Caki2 (cell line): ENCODE results near the gene MBP. TPM values are rescaled to one million over a fixed set of nuclear protein-coding genes. Genes with fewer than 3 reads are reported as not detected.

Experiments used
- DNase-seq: peaks from one replicate; pipeline ENCODE4 v3.0.0-alpha.2; 2015; ENCODE audit warnings: low read depth
- in situ Hi-C: cut with HindIII; loops from 2 replicates; pipeline ENCODE4 v1.10.0; 2016; ENCODE audit warnings: low sequenced_read_pairs, low pct_unique_long_range_greater_than_20kb, mixed read lengths
- total RNA-seq: library from RNA; depleted of rRNA; stranded (reverse); fragments of >200 nt; shearing (Covaris generic); gene quantifications from 2 replicates; pipeline ENCODE4 v1.2.3, GENCODE V29; 2014; ENCODE audit warnings: low replicate concordance

MBP gene
- total RNA-seq, 1 experiment from 2014 or later = 14.7 TPM

GRCh38 chr18:77012806-77013541, 119.6 kb downstream of the MBP start:
- no peak for DNase-seq
- in situ Hi-C loops = no loop called here

DNA sequence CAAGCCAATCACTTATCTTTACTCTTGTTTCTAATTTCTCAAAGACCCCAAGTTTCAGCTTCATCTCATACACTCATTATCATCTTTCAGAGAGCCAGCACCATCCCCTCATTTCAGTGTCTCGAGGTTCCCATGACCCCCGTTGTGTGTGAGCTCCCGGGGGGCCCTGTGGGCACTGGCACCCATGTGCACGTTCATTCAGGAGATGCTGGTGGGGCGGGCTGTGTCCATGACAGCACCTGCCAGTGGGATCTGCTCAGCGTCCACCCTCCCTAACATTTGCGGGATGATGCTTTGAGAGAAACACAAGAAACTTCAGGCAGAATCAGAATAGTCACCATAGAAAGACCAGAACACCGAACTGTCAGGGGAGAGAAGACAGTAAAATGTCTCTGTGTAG, 120.5 kb downstream of the MBP start:
- DNase-seq = no peak
- in situ Hi-C loops = no loop called here

DNA sequence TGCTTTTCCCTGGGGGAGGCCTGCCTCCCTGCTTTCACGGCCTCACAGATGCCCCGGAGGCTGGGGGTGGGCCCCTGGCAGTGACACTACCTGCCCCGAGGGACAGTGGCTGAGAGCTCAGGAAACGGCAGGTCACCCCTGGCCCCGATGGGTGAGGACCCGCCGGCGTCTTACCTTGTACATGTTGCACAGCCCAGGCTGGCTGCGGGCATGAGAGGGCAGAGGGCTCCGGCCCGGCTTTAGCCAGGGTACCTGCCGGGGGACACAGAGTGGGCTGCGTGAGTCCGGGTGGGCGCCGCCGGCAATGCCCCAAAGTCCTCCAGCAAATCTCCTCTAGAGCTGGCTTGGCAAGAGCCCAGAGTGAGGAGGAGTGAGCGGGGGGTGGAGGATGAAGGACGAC, 122.9 kb downstream of the MBP start:
- DNase-seq = no peak
- in situ Hi-C loops = no loop called here

DNA sequence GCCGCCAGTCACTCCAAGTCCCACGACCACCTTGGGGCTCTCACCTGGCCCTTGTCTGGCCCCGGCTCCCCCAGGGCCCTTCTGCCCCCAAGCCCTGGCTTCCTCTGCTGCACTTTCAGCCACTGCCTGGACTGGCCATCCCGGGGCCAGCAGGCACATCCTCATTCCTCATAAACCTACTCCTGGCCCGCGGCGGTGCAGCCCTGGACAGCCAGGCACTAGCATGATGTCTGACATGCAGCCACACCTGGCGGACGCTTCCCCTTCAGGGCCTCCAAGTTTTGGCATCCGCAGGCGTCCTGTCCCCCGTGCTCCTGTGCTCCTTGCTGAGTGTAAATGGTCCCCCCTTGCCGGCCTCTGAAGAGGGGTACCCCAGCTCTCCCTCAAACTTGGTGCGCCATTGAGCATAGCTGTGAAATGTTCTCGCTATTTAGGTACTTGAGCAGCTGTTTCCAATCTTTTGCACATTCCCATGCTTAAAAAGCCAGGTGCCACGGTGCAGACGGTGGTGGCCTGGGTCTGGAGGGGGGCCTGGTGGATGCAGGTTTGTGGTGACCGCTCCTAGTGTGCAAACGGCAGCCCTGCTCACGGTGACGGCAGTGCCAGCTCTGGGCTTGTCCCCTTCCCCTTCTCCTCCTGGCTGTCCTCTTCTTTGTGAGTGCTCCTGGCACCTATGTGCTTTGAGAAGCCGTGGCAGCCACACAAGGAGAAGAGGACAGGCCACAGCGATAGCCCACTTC, 123.8 kb downstream of the MBP start:
- no peak for DNase-seq
- in situ Hi-C loops = no loop called here

- in situ Hi-C loops = no loop called here
- no peak for DNase-seq
Observed at GRCh38 chr18:77008006-77008405, 124.6 kb downstream of the MBP start.

DNA sequence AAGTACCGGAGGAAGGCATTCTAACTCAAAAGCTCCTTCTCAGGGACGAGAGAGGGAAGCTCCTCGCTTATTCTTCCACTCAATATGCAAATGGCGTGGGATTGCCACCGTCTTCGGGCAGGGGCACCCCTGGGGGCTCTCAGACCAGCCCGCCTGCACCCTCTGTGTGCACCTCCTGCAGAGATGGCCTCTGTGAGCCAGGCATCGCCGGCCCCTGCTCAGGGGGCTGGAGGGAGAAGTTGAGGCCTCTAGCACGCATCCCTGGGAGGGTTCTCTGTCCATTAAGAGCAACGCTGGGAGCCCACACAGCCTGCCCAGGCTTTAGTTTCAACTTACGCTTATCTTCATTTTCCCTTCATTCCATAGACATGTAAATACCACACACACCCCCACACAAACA, 125.3 kb downstream of the MBP start:
- no peak for DNase-seq
- in situ Hi-C loops = no loop called here

GRCh38 chr18:77006305-77007175, 126.0 kb downstream of the MBP start:
- in situ Hi-C loops = no loop called here
- DNase-seq = no peak

- DNase-seq = no peak
- in situ Hi-C loops = no loop called here
Observed at GRCh38 chr18:77005651-77006195, 126.9 kb downstream of the MBP start.

DNA sequence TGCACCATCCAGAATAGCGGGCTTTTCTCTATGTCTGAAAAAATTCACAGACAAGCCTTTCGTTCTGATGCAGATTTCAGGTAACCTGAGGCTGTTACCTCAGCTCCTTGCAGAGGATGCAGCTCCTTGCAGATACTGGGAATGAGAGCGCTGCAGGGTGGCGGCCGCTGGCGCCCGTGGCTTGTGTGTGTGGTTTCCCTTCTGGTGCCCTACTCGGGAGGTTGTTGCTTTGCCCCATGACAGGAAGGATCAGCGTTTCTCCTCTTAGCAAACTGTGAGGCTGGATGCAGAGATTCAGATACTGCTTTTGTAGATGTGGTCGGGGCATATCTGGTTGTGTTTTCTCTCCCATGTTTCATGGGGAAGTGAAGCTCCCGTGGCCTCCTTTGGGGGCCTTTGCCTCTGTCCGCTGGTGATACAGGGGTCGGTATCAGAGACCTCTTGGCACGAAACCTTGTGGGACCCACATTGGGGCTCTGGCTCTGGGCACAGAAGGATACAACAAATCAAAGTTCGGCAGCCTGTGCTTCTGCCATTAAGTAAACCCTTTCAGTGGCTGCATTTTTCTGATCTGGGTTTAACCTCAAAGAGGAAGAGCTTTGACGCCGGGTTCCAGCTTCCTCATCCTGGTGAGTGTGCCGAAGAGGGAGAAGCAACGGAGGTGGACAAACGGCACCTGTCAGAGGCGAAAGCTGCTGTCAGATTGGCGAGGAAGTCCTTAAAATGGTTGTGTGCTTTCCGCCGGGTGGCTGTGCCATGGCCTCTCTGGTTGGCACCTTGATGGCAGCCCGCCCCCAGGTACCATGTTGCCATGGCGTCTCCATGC, 127.8 kb downstream of the MBP start:
- DNase-seq = no peak
- in situ Hi-C loops = no loop called here

DNA sequence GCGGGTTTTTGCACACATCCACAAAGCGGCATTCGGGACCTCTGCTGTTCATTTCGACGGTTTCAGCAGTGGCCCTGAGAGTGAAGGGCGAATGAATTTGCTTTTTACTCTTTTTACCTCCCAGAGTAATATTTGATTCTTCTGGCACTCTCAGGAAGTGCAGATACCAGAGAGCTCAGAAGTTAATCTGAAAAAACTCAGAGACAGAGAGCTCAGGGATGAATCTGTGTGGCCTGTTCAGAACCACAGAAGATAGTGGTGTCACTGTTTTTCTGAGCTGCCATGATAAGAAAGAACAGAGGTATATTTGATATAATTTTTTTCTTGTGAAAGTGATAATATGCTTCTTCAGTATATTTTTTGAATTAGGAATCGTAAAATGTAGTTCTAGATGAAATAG, 129.3 kb downstream of the MBP start:
- in situ Hi-C loops = no loop called here
- no peak for DNase-seq

- DNase-seq = no peak
- in situ Hi-C loops = no loop called here
Observed at GRCh38 chr18:77002496-77002895, 130.1 kb downstream of the MBP start.

GRCh38 chr18:77001979-77002378, 130.6 kb downstream of the MBP start:
- DNase-seq = no peak
- in situ Hi-C loops = no loop called here

DNA sequence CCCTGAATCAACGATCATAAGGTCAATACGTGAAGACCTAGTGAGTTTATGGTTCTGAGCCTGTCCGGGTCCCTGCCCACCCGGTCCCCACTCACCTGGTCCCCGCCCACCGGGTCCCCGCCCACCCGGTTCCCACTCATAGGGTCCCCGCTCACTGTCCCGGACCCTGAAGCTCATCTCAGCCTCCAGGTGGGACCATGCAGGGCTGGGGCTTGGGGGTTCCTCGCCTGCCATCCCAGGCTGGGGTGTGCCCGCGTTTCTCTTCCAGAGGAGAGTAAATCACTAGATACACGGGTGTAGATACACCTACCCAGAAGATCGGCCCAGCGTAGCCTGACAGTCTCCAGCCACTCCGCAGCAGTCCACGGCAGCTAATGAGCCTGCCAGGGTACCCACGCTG, 131.5 kb downstream of the MBP start:
- no peak for DNase-seq
- in situ Hi-C loops = no loop called here

DNA sequence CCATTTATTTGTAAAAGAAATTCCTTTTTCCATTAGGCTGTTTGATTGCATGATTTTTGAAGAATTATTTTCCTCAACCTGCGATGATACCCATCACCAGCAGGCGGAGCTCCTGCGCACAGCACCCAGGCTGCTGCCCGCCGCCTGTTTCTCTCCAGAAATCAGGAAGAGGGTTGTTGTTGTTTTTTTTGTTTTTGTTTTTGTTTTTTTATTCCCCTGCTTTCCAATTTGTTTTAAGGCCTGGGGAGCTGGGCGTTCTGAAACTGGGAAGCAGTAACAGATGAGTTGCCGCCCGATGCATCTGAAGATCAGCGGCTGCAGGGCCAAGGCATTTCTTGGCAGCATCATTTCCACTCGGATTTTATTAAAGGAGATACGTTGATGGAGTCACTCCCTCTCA, 132.1 kb downstream of the MBP start:
- peak; percentile 15 for DNase-seq
- in situ Hi-C loops = no loop called here

GRCh38 chr18:76999077-76999476, 133.5 kb downstream of the MBP start:
- no peak for DNase-seq
- in situ Hi-C loops = no loop called here

DNA sequence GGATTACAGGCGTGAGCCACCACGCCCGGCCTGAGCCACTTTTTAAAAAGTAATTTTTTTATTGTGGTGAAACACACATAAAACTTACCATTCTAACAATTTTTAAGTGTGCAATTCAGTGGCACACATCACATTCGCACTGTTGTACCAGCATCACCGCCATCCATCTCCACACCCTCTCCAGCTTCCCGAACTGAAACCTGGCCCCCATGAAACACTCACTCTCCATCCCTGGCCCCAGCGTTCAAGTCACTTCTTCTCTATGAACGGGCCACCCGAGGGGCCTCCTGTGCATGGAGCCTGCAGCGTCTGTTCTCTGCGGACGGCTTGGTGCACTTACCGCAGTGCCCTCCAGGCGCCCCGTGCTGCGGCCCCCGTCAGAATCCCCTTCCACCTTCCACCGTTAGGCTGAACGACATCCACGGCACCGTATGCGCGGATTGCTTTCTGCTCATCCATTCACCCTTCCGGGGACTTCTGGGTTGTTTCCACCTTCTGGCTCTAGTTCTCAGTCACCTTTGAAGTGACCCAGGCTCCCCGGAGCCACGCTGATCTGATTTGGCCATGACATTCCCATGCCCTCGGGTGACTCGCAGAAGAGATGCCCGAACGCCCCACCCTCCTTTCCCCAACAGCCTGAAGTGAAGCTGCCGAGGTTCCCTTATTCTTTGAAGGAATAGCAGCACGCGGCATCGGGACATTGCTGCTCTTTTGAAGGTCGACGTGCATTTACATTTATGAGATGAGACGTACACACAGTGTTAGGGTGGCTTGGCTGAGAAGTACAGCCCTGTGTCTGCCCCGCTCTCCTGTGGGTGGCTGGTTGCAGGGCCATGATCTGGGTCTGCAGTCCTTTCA, 134.4 kb downstream of the MBP start:
- in situ Hi-C loops = no loop called here
- no peak for DNase-seq

DNA sequence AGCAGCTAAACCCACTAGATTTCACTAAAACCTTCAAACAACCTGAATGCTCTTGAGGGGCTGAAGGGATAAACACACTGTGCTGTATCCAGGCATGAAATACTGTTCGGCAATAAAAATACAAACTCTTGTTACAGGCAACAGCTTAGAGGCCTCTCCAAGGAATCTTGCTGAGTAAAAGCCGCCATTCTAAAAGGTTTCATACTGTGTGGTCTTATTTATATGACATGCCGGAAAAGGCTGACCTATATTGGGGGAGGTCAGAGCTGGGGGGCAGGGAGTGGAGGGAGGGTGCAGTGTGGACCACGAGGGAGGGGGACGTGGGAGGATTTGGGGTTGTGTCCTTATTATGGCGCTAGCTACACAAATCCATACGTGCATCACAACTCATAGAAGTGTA, 136.2 kb downstream of the MBP start:
- DNase-seq = no peak
- in situ Hi-C loops = no loop called here
